Memory B cell (primary cell): ENCODE data around the gene TAF11L12.
"Not testable (repeated sequence)": the region's sequence is repeated elsewhere in the genome, so short reads cannot be mapped to it uniquely, and the experiment has no call there.

Experiments
- ATAC-seq: fragments of 150-1000 bp; cut with Tn5 transposase; 2 replicates; pipeline ENCODE4 v1.10.0; 2021; ENCODE audit warnings: low read depth, mild to moderate bottlenecking, moderate library complexity
- DNase-seq, 2 donors: peaks; one replicate each; pipeline ENCODE4 v3.0.0; 2022; ENCODE audit warnings: low spot score in 2 of 2
- H3K27ac Mint-ChIP-seq: one replicate; pipeline ENCODE4 v1.8.0; 2022; ENCODE audit warnings: mild to moderate bottlenecking, moderate library complexity, mixed read lengths
- H3K27me3 Mint-ChIP-seq: one replicate; pipeline ENCODE4 v1.8.0; 2022; ENCODE audit warnings: mixed read lengths
- H3K36me3 Mint-ChIP-seq: one replicate; pipeline ENCODE4 v1.8.0; 2022; ENCODE audit warnings: mild to moderate bottlenecking, mixed read lengths
- H3K4me1 Mint-ChIP-seq: one replicate; pipeline ENCODE4 v1.8.0; 2022; ENCODE audit warnings: mixed read lengths
- H3K4me3 Mint-ChIP-seq: one replicate; pipeline ENCODE4 v1.8.0; 2022; ENCODE audit warnings: mild to moderate bottlenecking, moderate library complexity, mixed read lengths
- H3K9me3 Mint-ChIP-seq: one replicate; pipeline ENCODE4 v1.8.0; 2022; ENCODE audit warnings: mixed read lengths

The TAF11L12 gene

GRCh38 chr5:17610092-17610491 is at the start of gene TAF11L12:
Gene TAF11L12, plus strand, starts transcription at chr5:17610392.
- not testable (repeated sequence) for H3K27me3 Mint-ChIP-seq, ATAC-seq, H3K9me3 Mint-ChIP-seq, DNase-seq, H3K4me1 Mint-ChIP-seq, H3K36me3 Mint-ChIP-seq, H3K27ac Mint-ChIP-seq, H3K4me3 Mint-ChIP-seq

- H3K4me3 Mint-ChIP-seq, ATAC-seq, H3K27me3 Mint-ChIP-seq, H3K27ac Mint-ChIP-seq, H3K4me1 Mint-ChIP-seq, H3K36me3 Mint-ChIP-seq, H3K9me3 Mint-ChIP-seq, DNase-seq: not testable (repeated sequence)
Observed at GRCh38 chr5:17585658-17586057, 24.5 kb upstream of the TAF11L12 start, which contains the start of gene TAF11L7. Gene TAF11L7, minus strand, starts transcription at chr5:17585758.

- not testable (repeated sequence) for H3K4me1 Mint-ChIP-seq, H3K4me3 Mint-ChIP-seq, H3K9me3 Mint-ChIP-seq, H3K27ac Mint-ChIP-seq, H3K27me3 Mint-ChIP-seq, ATAC-seq, H3K36me3 Mint-ChIP-seq, DNase-seq
Observed at GRCh38 chr5:17590860-17591259, 19.3 kb upstream of the TAF11L12 start, which contains the start of gene TAF11L8. Gene TAF11L8, minus strand, starts transcription at chr5:17590960.

GRCh38 chr5:17594255-17594654 is 15.9 kb upstream of the TAF11L12 start, which contains the start of gene TAF11L9:
Gene TAF11L9, minus strand, starts transcription at chr5:17594394.
- H3K4me3 Mint-ChIP-seq, H3K27me3 Mint-ChIP-seq, H3K36me3 Mint-ChIP-seq, H3K4me1 Mint-ChIP-seq, H3K9me3 Mint-ChIP-seq, ATAC-seq, H3K27ac Mint-ChIP-seq: not testable (repeated sequence)
- peak in 1 of 2 donors; percentile 7 for DNase-seq

- not testable (repeated sequence) for H3K4me3 Mint-ChIP-seq, H3K4me1 Mint-ChIP-seq, H3K27me3 Mint-ChIP-seq, DNase-seq, H3K36me3 Mint-ChIP-seq, H3K27ac Mint-ChIP-seq, H3K9me3 Mint-ChIP-seq, ATAC-seq
Observed at GRCh38 chr5:17597728-17598127, 12.5 kb upstream of the TAF11L12 start, which contains the start of gene TAF11L10. Gene TAF11L10, minus strand, starts transcription at chr5:17597828.

GRCh38 chr5:17603880-17604279 is 6.3 kb upstream of the TAF11L12 start, which contains the start of gene TAF11L11:
Gene TAF11L11, plus strand, starts transcription at chr5:17604183.
- H3K27me3 Mint-ChIP-seq, H3K9me3 Mint-ChIP-seq, H3K4me1 Mint-ChIP-seq: not testable (repeated sequence)

GRCh38 chr5:17604951-17605350 is 5.2 kb upstream of the TAF11L12 start:
- H3K36me3 Mint-ChIP-seq, result no peaks in the 10 kb centered on the region
- no peak overlapping the region for H3K4me3 Mint-ChIP-seq
- no peak for ATAC-seq
- peaks cover 2% of the 10 kb centered on the region for H3K9me3 Mint-ChIP-seq
- DNase-seq, result no peak
- peaks cover 5% of the 10 kb centered on the region for H3K27me3 Mint-ChIP-seq
- H3K4me1 Mint-ChIP-seq, result peaks cover 2% of the 10 kb centered on the region
- no peak overlapping the region for H3K27ac Mint-ChIP-seq

More at GRCh38 chr5:17603880-17604279, 6.3 kb upstream of the TAF11L12 start, which contains the start of gene TAF11L11:
- H3K4me3 Mint-ChIP-seq, H3K36me3 Mint-ChIP-seq, DNase-seq, H3K27ac Mint-ChIP-seq, ATAC-seq: not testable (repeated sequence)

- not testable (repeated sequence) for H3K9me3 Mint-ChIP-seq, H3K27ac Mint-ChIP-seq, H3K4me1 Mint-ChIP-seq
Observed at GRCh38 chr5:17607461-17607860, 2.7 kb upstream of the TAF11L12 start.

GRCh38 chr5:17614872-17615605 is 4.8 kb downstream of the TAF11L12 start:
- peaks cover 3% of the 10 kb centered on the region for H3K27me3 Mint-ChIP-seq
- H3K4me1 Mint-ChIP-seq, result no peaks in the 10 kb centered on the region
- H3K9me3 Mint-ChIP-seq, result peaks cover 2% of the 10 kb centered on the region
- ATAC-seq, result no peak
- no peak overlapping the region for H3K27ac Mint-ChIP-seq
- no peaks in the 10 kb centered on the region for H3K36me3 Mint-ChIP-seq
- DNase-seq, result no peak
- no peak overlapping the region for H3K4me3 Mint-ChIP-seq

More at GRCh38 chr5:17607461-17607860, 2.7 kb upstream of the TAF11L12 start:
- H3K27me3 Mint-ChIP-seq, H3K36me3 Mint-ChIP-seq, ATAC-seq, H3K4me3 Mint-ChIP-seq, DNase-seq: not testable (repeated sequence)

GRCh38 chr5:17619354-17619753 is 9.2 kb downstream of the TAF11L12 start:
- H3K27ac Mint-ChIP-seq, result no peak overlapping the region
- no peaks in the 10 kb centered on the region for H3K36me3 Mint-ChIP-seq
- no peaks in the 10 kb centered on the region for H3K4me1 Mint-ChIP-seq
- no peak for DNase-seq
- ATAC-seq, result no peak
- peaks cover 1% of the 10 kb centered on the region for H3K9me3 Mint-ChIP-seq
- H3K4me3 Mint-ChIP-seq, result no peak overlapping the region
- peaks cover 3% of the 10 kb centered on the region for H3K27me3 Mint-ChIP-seq

GRCh38 chr5:17620627-17621026 is 10.4 kb downstream of the TAF11L12 start:
- H3K36me3 Mint-ChIP-seq, result no peaks in the 10 kb centered on the region
- H3K9me3 Mint-ChIP-seq, result peaks cover 1% of the 10 kb centered on the region
- H3K4me1 Mint-ChIP-seq, result no peaks in the 10 kb centered on the region
- ATAC-seq (no peak), DNase-seq (no peak)
- no peak overlapping the region for H3K27ac Mint-ChIP-seq
- no peak overlapping the region for H3K4me3 Mint-ChIP-seq
- H3K27me3 Mint-ChIP-seq, result peaks cover 3% of the 10 kb centered on the region

GRCh38 chr5:17625686-17626085 is 15.5 kb downstream of the TAF11L12 start:
- no peak for ATAC-seq
- Mint-ChIP-seq H3K36me3 (no peaks in the 10 kb centered on the region), H3K27me3 (peaks cover 3% of the 10 kb centered on the region), H3K9me3 (peaks cover 1% of the 10 kb centered on the region), H3K4me1 (no peaks in the 10 kb centered on the region), H3K4me3 (no peak overlapping the region), H3K27ac (no peak overlapping the region)
- no peak for DNase-seq

GRCh38 chr5:17631788-17632187 is 21.6 kb downstream of the TAF11L12 start, which contains the start of gene TAF11L13:
Gene TAF11L13, plus strand, starts transcription at chr5:17632088.
- not testable (repeated sequence) for H3K4me1 Mint-ChIP-seq, ATAC-seq, H3K27ac Mint-ChIP-seq, H3K9me3 Mint-ChIP-seq, DNase-seq, H3K27me3 Mint-ChIP-seq, H3K36me3 Mint-ChIP-seq, H3K4me3 Mint-ChIP-seq

- no peak for DNase-seq
- no peaks in the 10 kb centered on the region for H3K27me3 Mint-ChIP-seq
- H3K4me3 Mint-ChIP-seq, result no peak within 1 kb of the TSS
- H3K4me1 Mint-ChIP-seq, result no peaks in the 10 kb centered on the region
- ATAC-seq, result no peak
- H3K9me3 Mint-ChIP-seq, result no peaks in the 10 kb centered on the region
- no peaks in the 10 kb centered on the region for H3K36me3 Mint-ChIP-seq
- H3K27ac Mint-ChIP-seq, result no peak within 1 kb of the TSS
Observed at GRCh38 chr5:17634160-17634559, 24.0 kb downstream of the TAF11L12 start, which contains the start of gene TAF11L14. Gene TAF11L14, plus strand, starts transcription at chr5:17634460.
